ENCODE data around the gene CENPU.
A peak's percentile ranks its signal among the peaks of the same experiment; 100 is the strongest.
"Not testable (repeated sequence)": the region's sequence is repeated elsewhere in the genome, so short reads cannot be mapped to it uniquely, and the experiment has no call there.

The CENPU gene

DNA sequence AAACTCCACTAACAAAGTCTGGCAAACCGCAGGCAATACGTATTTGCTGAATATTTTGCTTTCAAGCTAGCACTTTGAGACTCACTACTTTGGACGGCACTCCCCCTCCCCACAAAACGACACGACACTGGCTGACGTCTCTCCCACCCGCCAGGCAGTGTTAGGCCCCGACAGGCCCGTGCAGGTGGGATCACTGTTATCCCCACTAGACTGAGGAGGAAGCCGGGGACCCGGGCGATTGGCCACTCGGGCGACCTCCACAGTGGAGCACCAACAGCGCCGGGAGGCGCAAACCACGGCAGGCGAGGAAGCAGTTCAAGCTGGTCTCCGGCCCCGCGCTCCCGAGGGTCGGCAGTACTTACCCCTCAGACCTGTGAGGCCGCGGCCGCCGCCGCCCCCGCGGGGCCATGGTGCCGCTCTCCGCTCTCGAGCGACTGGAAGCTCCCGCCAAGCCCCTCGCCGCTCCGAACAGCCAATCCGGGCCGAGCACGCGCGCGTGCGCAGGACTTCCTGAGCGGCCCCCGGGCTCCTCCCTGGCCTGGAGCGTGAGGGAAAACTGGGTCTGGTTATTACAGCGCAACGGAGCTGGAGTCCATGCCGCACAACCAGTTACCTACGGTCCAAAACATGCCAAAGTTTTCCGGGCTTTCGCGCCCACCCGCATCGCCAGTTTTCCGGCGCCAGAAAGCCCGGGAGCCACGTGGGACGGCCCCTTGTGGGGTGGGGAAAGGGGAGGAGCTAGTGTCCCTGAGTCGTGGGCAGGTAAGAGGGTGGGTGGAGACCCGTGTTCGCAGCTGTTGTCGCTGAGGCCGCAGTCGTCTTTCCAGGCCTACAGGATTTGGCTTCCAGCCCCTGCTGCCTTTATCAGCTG is at the start of gene CENPU:
Gene CENPU, minus strand, starts transcription at position 443 of the 871 bp plus-strand sequence. Its CDS starts 34 bp downstream, at position 409.
- DNase-seq = peak; percentile 99

DNA sequence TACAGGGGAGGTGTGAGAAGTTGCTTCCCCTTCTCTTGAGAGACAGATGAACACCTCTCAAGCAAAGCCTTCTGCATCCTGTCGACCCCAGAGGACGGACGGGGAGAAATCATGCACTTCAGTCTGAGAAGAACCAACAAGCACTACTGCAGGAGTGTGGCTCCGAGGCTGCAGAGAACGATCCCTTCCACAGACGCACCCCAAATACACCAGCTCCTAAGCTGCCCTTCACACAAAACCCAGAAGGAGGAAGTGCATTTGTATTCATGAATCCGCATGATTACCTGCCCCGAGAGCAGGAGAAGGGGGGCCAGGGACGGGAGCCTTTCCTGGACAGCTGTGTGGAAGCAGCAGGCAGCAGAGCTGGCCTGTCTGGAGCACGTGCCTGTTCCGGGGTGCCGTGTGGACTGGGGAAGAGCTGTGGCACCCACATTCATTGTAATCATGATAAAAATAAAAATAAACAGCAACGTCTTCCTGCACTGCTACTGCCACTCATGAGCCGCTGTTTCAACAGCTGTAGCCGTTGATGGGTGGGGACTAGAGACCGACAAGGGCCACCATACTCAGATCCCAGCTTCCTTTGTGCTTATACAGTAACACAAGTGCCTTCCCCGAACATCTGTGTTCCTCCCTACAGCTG is 49.0 kb upstream of the CENPU start:
- peak; percentile 76 for DNase-seq

GRCh38 chr4:184779160-184779559 is 45.3 kb upstream of the CENPU start:
- not testable (repeated sequence) for DNase-seq

DNA sequence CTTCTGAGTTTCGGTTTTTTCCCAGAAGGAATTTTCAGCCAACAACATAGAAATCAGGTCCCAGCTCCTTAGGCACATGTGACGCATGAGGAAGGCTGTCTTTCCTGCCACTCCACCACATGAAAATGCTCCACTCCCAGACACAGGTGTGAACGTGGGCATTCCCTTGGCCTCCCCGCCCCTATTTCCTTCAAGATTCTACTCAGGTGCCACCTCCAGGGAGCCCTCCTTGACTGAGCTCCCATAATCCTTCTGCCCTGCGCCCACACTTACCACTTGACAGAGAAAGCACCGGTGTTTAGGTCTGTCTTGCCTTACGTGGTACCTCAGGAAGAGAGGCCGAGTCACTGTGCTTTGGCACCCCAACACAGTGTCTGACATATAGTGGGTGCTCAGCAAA is 44.4 kb upstream of the CENPU start:
- no peak for DNase-seq

DNA sequence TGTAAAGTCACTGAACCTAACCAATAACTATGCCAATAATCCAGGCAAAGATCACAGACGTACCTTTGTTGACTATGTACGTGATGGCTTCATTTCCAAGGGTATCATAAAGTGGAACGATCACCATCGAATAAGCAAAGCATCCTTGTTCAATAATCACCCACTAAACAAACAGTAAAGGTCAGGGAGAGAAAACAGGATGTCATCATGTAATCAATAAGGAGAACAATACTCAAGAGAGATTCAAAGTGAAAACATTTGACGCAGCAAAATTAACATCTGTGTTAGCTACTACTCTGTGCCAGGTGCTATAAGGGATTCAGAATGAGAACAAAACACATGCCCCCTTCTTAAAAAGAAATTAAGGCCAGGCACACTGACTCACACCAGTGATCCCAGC is 42.9 kb upstream of the CENPU start:
- no peak for DNase-seq

DNA sequence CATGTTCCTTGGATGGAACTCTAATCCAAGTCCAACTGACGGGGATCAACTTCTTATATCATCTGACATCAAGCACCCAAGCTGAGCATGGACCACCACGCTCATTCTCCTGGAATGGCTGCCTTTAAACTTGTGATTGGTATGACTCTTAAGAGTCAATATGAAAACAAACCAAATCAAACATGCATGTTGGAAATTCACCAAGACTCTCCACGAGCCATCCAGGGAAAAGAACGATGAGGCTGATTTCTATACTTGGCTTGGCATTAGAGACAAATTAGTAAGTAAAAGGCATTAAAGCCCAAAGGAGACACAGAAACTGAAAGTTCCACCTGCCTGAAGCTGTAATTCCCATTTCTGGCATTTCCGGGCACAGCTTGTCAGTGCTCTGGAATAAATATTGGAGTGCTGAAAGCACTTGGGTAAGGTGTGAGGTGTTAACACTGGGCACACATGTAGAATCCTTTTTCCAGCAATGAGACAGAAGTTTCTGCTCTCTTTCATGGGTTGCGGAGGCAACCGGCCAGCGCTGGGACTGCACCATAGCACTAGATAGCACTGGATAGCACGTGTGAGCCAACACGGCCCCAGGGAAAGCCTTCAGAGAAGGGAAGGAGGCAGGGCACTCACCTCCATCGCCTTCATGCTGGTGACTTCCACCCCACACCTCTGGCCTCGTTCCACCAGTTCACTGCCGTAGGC is 42.1 kb upstream of the CENPU start:
- DNase-seq = no peak

DNA sequence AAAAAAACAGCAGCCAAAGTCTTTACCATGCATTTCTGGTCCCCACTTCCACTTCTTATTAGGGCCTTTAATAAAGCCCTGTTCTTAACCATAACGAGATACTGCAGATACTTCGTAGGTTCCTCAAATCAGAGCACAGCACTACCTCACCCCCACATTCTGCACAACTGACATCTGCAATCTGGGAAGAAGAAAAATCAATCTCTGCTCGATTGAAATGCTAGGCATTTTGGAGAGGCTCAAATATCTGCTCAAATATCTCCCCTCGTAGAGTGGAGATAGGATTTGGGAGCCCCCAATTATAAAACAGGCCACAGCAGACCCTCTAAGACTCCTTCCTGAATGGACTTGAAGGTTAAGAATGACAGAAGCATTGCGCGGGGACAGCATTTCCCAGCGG is 40.3 kb upstream of the CENPU start:
- no peak for DNase-seq

DNA sequence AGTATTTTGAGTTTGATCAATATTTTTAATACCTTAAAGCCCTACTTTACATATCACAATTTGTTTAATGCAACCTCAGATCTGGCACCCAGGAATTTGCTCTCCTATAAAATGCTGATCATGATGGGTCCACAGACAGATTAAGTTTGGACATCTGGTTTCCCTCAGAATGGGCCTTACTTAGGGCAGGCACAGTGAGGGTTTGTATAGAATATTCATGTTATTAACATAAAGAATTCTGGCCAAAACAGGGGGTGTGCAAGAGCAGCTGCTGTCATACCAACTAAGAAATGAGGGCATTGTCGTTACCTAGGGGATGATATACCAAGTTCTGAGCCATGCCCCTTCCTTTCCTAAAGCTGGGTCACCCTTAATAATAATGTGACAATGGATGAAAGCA is 37.5 kb upstream of the CENPU start:
- no peak for DNase-seq

GRCh38 chr4:184769141-184769765 is 35.4 kb upstream of the CENPU start:
- DNase-seq = no peak

GRCh38 chr4:184768296-184768695 is 34.4 kb upstream of the CENPU start:
- no peak for DNase-seq

DNA sequence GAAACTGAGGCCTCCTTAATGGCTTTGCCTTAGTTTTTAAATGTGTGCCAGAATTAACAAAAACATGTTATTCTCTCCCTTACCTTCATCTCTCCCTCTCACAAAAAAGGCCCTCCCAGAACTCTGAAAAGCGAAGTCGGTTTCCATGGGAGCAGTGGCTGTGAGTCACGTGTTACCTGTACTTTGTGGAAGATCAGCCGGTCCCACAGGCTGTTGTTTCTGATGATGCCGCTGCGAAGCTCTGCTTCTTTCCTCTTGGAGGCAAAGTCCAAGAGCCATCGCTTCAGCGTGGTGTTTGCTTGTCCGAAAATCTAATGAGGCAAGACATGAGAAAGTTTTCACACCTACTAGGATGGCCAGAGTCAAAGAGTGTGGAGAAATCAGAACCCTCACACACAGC is 32.5 kb upstream of the CENPU start:
- no peak for DNase-seq

DNA sequence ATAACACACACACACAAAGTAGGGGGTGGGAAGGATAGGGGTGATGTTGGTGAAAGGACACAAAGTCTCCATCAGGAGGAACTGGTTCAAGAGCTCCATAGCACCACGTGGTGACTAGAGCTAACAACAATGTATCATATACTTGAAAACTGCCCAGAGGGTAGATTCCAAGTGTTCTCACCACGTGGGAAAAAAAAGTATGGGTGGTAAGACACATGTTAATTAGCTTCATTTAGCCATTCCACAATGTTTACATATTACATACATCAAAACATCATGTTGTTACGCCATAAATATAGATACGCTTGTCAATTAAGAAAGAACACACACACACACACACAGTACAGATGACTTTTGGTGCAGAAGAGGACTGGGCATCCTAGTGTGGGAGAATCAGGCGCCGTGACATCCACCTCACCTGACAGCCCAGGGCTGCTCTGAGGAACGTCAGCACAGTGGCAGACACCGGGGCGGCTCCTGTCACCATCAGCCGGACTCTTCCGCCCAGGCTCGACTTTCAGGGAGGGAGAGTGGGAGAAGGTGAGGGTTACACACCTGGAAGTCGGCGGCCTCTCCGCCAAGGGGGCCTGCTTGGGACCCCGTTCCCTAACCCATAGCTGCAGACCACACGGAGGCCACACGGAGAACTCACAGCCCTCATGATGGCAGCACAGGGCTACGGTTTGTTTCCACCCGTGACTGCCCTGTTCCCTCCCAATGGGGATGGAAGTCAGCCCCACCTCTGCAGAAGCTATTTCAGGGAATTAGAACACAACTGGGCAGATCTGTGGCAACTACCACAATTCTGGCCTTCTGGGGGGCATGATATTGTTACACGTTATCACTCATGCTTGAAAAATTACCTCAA is 31.8 kb upstream of the CENPU start:
- no peak for DNase-seq

DNA sequence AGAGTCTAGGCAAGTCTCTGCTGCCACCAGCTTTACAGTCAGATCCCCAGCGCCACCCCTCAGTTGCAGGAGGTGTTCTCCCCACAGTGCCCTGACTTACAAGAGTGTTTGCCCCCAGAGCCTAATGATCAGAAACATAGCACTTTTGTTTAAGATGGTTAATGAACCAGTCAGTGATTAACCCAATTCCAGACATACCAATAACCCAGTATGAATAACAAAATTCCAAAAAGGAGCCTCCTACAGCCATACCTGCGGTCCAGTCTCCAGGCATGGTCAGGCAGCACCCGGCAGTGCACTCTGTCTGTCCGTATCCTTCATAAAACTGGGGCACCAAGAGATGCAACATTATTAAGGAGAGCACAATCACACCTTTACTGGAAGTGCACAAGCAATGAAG is 30.7 kb upstream of the CENPU start:
- no peak for DNase-seq

DNA sequence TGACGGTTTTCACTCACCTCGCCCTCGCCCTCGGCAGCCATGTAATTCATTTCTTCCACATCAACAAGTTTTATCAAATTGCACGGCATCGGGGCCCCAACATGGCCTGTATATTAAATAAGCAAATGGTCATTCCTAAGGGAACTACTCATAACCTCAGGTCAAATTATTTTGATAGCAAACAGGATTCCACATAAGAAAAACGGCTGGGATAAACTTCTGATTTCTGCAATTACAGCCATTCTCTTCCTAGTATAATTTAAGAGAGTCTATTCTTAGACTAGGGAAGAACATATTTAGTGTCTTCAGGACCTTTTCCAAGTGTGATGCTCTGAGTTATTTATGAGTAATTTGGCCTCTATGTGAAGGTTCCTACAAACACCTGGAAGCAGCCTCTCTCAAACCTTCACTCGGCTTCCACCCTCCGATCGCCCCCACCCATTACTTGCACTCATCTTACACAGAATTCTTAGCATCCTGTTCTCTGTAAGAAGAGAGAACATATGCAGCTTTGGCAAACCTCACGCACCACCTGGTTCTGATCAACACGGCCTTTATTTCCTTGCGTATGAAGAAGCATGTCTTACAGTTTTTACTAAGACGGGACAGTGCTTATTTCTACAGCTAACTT is 29.4 kb upstream of the CENPU start:
- DNase-seq = no peak

DNA sequence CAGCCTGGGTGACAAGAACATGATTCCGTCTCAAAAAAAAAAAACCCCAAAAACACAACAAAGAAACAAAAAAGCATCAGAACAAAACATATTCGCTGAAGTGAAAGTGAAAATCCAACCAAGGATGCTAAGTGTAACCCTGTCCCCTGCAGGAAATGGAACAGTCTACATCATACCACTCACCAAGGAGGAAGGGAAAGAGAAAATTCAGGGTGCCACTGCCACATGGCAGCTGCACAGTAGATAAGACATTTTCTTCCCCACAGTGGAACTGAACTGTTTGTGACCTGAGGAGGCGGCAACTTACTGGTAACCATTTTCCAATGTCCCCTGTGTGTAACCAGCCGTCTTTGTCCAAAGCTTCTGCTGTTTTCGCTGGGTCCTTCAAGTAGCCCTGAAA is 28.2 kb upstream of the CENPU start:
- DNase-seq = no peak

DNA sequence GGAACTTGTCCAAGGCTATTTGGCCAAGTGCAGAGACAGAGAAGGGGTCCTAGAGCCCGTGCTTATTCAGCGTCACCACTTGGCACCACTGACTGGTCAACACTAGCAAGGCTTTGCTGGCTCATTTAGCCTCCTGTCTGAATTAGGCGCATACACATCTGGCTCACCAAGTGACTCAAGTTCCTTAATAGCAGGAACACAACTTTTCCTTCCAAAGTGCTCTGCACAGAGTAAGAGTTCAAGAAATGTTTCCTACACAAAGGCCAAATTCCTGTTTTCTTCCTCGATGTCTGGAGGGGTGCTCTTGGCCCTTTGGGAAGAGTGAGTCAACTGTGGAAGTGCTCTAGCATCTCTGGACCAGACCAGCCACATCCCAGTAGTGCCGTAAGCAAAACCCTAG is 26.8 kb upstream of the CENPU start:
- no peak for DNase-seq

DNA sequence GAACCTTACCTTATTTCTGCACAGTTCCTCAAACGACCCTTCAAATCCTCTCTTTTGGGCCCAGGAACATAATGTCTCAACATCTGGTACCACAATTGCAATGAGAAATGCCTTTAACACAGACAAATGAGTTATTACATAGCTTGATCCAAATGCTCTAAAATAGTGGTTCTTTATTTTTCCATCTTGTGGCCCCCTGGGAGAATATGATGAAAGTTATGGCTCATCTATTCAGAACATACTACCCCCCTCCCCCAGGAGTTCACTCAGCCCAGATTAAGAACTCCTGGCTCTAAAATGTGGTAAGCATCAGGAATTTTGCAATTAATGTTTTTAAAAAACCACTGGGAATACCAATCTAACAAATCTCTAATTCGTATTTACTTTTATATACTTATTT is 23.9 kb upstream of the CENPU start:
- no peak for DNase-seq

- no peak for DNase-seq
Observed at GRCh38 chr4:184756399-184756798, 22.5 kb upstream of the CENPU start.

DNA sequence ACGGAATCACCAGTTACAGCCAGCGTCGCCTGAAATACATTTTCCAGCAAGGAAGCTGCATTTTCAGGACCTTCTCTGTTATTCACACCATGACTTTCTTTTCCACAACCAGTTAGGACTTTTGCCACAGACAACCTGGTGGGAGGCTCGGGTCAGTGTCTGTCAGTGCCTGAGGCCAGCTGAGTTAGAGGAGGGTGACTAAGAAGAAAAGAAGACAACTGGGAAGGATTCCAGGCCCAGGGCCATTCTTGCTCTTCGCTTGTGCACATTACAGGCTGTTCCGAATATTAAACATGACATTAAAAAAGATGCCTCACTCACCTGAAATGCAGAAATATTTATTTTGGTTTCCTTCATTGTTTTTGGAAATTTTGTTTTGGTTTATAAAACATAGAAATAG is 21.4 kb upstream of the CENPU start:
- no peak for DNase-seq

GRCh38 chr4:184752496-184753275 is 18.8 kb upstream of the CENPU start:
- no peak for DNase-seq

GRCh38 chr4:184751585-184751956 is 17.7 kb upstream of the CENPU start:
- DNase-seq = no peak

All from DMS153 (cell line).